GM12878 (cell line): ENCODE results near the gene SP110. TPM values are rescaled to one million over a fixed set of nuclear protein-coding genes. Genes with fewer than 3 reads are reported as not detected.

ENCODE experiments used
- BACH1 ChIP-seq: fragments of 450-650 bp; IDR thresholded peaks from 2 replicates; pipeline ENCODE4 v1.6.1; 2017; ENCODE audit warnings: mild to moderate bottlenecking, borderline replicate concordance
- BHLHE40 ChIP-seq, 2 experiments: fragments of 450-650 bp in 1 of 2; IDR thresholded peaks; 2 replicates each; pipeline ENCODE4 v1.6.1; 2011 to 2017; ENCODE audit warnings: low read depth in 2 of 2, borderline replicate concordance in 1 of 2, improper control_type of control experiment in 1 of 2, low read length in 1 of 2, mild to moderate bottlenecking in 1 of 2
- CBFB ChIP-seq: IDR thresholded peaks from 2 replicates; pipeline ENCODE4 v1.6.1; 2016; ENCODE audit warnings: antibody characterized with exemption, low read depth
- CEBPB ChIP-seq, 2 experiments: fragments of 150-350 bp in 1 of 2; IDR thresholded peaks; 2 replicates each; pipeline ENCODE4 v1.6.1; 2012 to 2014; ENCODE audit warnings: low read depth in 2 of 2, low read length in 2 of 2, borderline replicate concordance in 1 of 2, inconsistent platforms in 1 of 2
- CHD4 ChIP-seq: fragments of 200-600 bp; sonication (generic); IDR thresholded peaks from 2 replicates; pipeline ENCODE4 v1.6.1; 2016; ENCODE audit warnings: mild to moderate bottlenecking
- EED ChIP-seq: sonication (generic); IDR thresholded peaks from 2 replicates; pipeline ENCODE4 v1.6.1; 2016; ENCODE audit warnings: antibody characterized with exemption, low read depth
- ETV6 ChIP-seq, 2 experiments: fragments of 450-650 bp in 1 of 2; IDR thresholded peaks in 1 of 2; conservative IDR thresholded peaks in 1 of 2; 2 replicates each; pipeline ENCODE4 v1.6.1; 2014; ENCODE audit warnings: antibody characterized with exemption in 1 of 2, borderline replicate concordance in 1 of 2, low read depth in 1 of 2, mild to moderate bottlenecking in 1 of 2, moderate library complexity in 1 of 2
- EZH2 ChIP-seq: IDR thresholded peaks from 2 replicates; pipeline ENCODE4 v1.6.1; 2012; ENCODE audit warnings: low read depth, mild to moderate bottlenecking, control low read depth, inconsistent platforms, low read length, borderline replicate concordance; ENCODE audit not compliant: control insufficient read depth
- GABPA ChIP-seq: IDR thresholded peaks from 2 replicates; pipeline ENCODE4 v1.6.1; 2014; ENCODE audit warnings: antibody characterized with exemption, low read depth, mild to moderate bottlenecking, inconsistent platforms
- IKZF1 ChIP-seq: fragments of 450-650 bp; conservative IDR thresholded peaks from 2 replicates; pipeline ENCODE4 v1.6.1; 2017; ENCODE audit warnings: antibody characterized with exemption, mild to moderate bottlenecking
- NBN ChIP-seq: fragments of 450-650 bp; IDR thresholded peaks from 2 replicates; pipeline ENCODE4 v1.6.1; 2016
- NFXL1 ChIP-seq: fragments of 450-650 bp; IDR thresholded peaks from 2 replicates; pipeline ENCODE4 v1.6.1; 2017; ENCODE audit warnings: antibody characterized with exemption, mild to moderate bottlenecking, borderline replicate concordance
- NR2C2 ChIP-seq: IDR thresholded peaks from 2 replicates; pipeline ENCODE4 v1.6.1; 2011; ENCODE audit warnings: borderline replicate concordance, low read depth; ENCODE audit not compliant: control insufficient read depth, insufficient read length
- PAX5 ChIP-seq: IDR thresholded peaks from 2 replicates; pipeline ENCODE4 v1.6.1; 2011; ENCODE audit warnings: low read depth, low read length, borderline replicate concordance
- POLR2A ChIP-seq: IDR thresholded peaks from 2 replicates; pipeline ENCODE4 v1.6.1; 2011; ENCODE audit warnings: low read depth, mild to moderate bottlenecking, low read length
- RAD51 ChIP-seq: fragments of 450-650 bp; IDR thresholded peaks from 2 replicates; pipeline ENCODE4 v1.6.1; 2016; ENCODE audit warnings: moderate library complexity, mild to moderate bottlenecking, inconsistent platforms
- RB1 ChIP-seq: fragments of 450-650 bp; formaldehyde crosslinking; IDR thresholded peaks from 2 replicates; pipeline ENCODE4 v1.6.1; 2017; ENCODE audit warnings: mild to moderate bottlenecking, borderline replicate concordance
- SMC3 ChIP-seq: IDR thresholded peaks from 2 replicates; pipeline ENCODE4 v1.6.1; 2011; ENCODE audit warnings: low read length, improper control_type of control experiment, borderline replicate concordance
- SPI1 ChIP-seq: IDR thresholded peaks from 2 replicates; pipeline ENCODE4 v1.6.1; 2011; ENCODE audit warnings: low read depth, mild to moderate bottlenecking, low read length, moderate library complexity, borderline replicate concordance; ENCODE audit not compliant: insufficient read depth
- SREBF2 ChIP-seq: IDR thresholded peaks from 2 replicates; pipeline ENCODE4 v1.6.1; 2012; ENCODE audit warnings: mild to moderate bottlenecking, low read length
- SRF ChIP-seq, 2 experiments: IDR thresholded peaks; 2 replicates each; pipeline ENCODE4 v1.6.1; 2011; ENCODE audit warnings: low read depth in 2 of 2, low read length in 2 of 2, mild to moderate bottlenecking in 1 of 2, moderate library complexity in 1 of 2
- TBL1XR1 ChIP-seq: IDR thresholded peaks from 2 replicates; pipeline ENCODE4 v1.6.1; 2012; ENCODE audit warnings: low read depth, low read length, improper control_type of control experiment
- TCF12 ChIP-seq: IDR thresholded peaks from 2 replicates; pipeline ENCODE4 v1.6.1; 2011; ENCODE audit warnings: low read depth, mild to moderate bottlenecking, low read length
- TCF3 ChIP-seq: IDR thresholded peaks from 2 replicates; pipeline ENCODE4 v1.6.1; 2012; ENCODE audit warnings: low read depth, mild to moderate bottlenecking, low read length, borderline replicate concordance; ENCODE audit not compliant: insufficient read depth
- TCF7 ChIP-seq: IDR thresholded peaks from 2 replicates; pipeline ENCODE4 v1.6.1; 2014; ENCODE audit warnings: antibody characterized with exemption, borderline replicate concordance
- WRNIP1 ChIP-seq: IDR thresholded peaks from 2 replicates; pipeline ENCODE4 v1.6.1; 2011; ENCODE audit warnings: low read depth, low read length, improper control_type of control experiment, borderline replicate concordance
- YBX1 ChIP-seq: fragments of 450-650 bp; IDR thresholded peaks from 2 replicates; pipeline ENCODE4 v1.6.1; 2016; ENCODE audit warnings: antibody characterized with exemption
- ZNF217 ChIP-seq: fragments of 450-650 bp; IDR thresholded peaks from 2 replicates; pipeline ENCODE4 v1.6.1; 2017; ENCODE audit warnings: antibody characterized with exemption, mild to moderate bottlenecking
- ZSCAN29 ChIP-seq: fragments of 450-650 bp; IDR thresholded peaks from 2 replicates; pipeline ENCODE4 v1.6.1; 2017; ENCODE audit warnings: mild to moderate bottlenecking, moderate library complexity
- polyA plus RNA-seq, 11 experiments: library from polyadenylated mRNA; depleted of rRNA in 4 of 11; unstranded in 6 of 11; stranded (reverse) in 5 of 11; fragments of >200 nt; fragmentation: Nextera tagmentation in 4 of 11; fragmentation: Illumina TruSeq in 1 of 11; extraction: Ambion mirVana in 4 of 11; extraction: Trizol in 1 of 11; gene quantifications; 1 replicate in 1 of 11; 2 replicates in 10 of 11; pipeline versions ENCODE4 v1.2.1 to v1.2.3, GENCODE V29; 2011 to 2016; ENCODE audit warnings: inconsistent platforms in 2 of 11, missing spikeins in 2 of 11, low read depth in 1 of 11
- total RNA-seq, 4 experiments: library from RNA; depleted of rRNA in 3 of 4; stranded (reverse); fragments of >200 nt in 3 of 4; fragmentation: Illumina TruSeq in 1 of 4; extraction: Trizol in 1 of 4; gene quantifications; 2 replicates each; pipeline versions ENCODE4 v1.2.1 to v1.2.3, GENCODE V29; 2013 to 2021
- TF ChIP-seq, protein P1 (sequence below): IDR thresholded peaks from 2 replicates; pipeline ENCODE4 v1.6.1; 2011; ENCODE audit warnings: borderline replicate concordance, low read depth, mild to moderate bottlenecking, moderate library complexity, low read length; ENCODE audit not compliant: insufficient read depth, poor library complexity, severe bottlenecking

The SP110 gene
- total and polyA plus RNA-seq, 10 of the 15 experiments (the other 5 are each of a cell fraction or from before 2014, with no cell fraction given), result 81.2 to 149 (median 100) TPM

DNA sequence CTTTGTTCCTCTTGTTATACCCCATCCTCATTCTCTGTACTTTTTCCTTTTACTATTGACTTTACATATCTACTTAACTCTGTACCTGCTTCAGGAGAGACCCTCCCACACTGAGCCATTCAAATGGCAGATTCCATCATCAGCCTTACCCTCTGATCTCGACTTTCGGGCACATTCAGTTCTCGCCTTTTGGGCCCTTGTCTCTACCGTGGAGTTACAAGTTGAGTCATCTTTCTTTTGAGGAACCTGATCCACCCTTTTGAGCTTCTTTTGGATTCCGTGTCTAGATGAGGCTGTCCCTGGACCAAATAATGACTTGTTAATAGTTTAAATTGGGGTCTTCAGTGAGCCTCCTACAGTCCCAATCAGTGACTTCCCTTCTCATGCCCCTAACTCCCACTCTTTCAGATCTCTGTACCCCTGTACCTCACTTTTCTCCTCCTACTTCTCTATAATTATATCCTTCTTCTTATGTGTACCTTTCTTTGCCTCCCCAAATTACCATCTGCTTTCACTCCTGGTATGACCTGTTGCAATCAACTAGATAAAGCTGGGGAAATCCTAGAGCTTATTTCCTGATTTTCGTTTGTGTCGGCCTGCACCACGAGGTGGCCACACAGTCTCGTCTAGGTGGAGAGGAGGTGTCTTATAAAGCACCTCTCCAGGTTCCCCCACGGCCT lies 17.2 kb downstream of the SP110 start (continued):
- TF ChIP-seq RAD51 (0 out of 2 replicates have a peak, but pooled peaks have one; percentile 11), SPI1 (no peak), YBX1 (no peak), ZSCAN29 (no peak), RB1 (no peak), NFXL1 (no peak), CBFB (no peak), SREBF2 (no peak), ETV6 (conservative IDR thresholded peaks at IDR 0.05 in 1 of 2, IDR thresholded peaks at IDR 0.05 in 1 of 2; ENCODE audit: borderline replicate concordance in 1 of 2, low read depth in 1 of 2) (no peak; a peak in 1 of 4 replicates), EED (peak; percentile 81), TBL1XR1 (no peak), TCF7 (peak; percentile 59; the same call in 1 of the 2 replicates), BHLHE40 (IDR thresholded peaks at IDR 0.05; ENCODE audit: borderline replicate concordance in 1 of 2, low read depth in 2 of 2, low read length in 1 of 2) (0 out of 4 replicates have a peak, but pooled peaks of 1 of the 2 experiments have one; percentile 13), EZH2 (no peak), BACH1 (no peak), SRF (IDR thresholded peaks at IDR 0.05; ENCODE audit: low read depth in 2 of 2, low read length in 2 of 2) (0 out of 4 replicates have a peak, but pooled peaks of 1 of the 2 experiments have one; percentile 16), NBN (0 out of 2 replicates have a peak, but pooled peaks have one; percentile 13), WRNIP1 (no peak), CHD4 (no peak), TCF12 (0 out of 2 replicates have a peak, but pooled peaks have one; percentile 28), ZNF217 (peak; percentile 27; the same call in 1 of the 2 replicates), IKZF1 (no peak), SMC3 (peak; percentile 57; the same call in 1 of the 2 replicates), NR2C2 (no peak), CEBPB (IDR thresholded peaks at IDR 0.05; ENCODE audit: borderline replicate concordance in 1 of 2, low read depth in 2 of 2, low read length in 2 of 2) (peak in 1 of 2 experiments; percentile 64; a peak in 1 of 4 replicates), POLR2A (no peak), GABPA (no peak), PAX5 (peak; percentile 31; the same call in 1 of the 2 replicates), TCF3 (no peak)
- TF ChIP-seq, protein P1, sequence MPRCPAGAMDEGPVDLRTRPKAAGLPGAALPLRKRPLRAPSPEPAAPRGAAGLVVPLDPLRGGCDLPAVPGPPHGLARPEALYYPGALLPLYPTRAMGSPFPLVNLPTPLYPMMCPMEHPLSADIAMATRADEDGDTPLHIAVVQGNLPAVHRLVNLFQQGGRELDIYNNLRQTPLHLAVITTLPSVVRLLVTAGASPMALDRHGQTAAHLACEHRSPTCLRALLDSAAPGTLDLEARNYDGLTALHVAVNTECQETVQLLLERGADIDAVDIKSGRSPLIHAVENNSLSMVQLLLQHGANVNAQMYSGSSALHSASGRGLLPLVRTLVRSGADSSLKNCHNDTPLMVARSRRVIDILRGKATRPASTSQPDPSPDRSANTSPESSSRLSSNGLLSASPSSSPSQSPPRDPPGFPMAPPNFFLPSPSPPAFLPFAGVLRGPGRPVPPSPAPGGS, result no peak
